GM10266 (cell line): ENCODE data around the gene MAGI2.

ENCODE experiments used
- DNase-seq: peaks from one replicate; pipeline ENCODE4 v3.0.0; 2012; ENCODE audit errors: extremely low spot score
- TF ChIP-seq, protein P1 (sequence below): IDR thresholded peaks from 2 replicates; pipeline ENCODE4 v1.5.1; 2012; ENCODE audit warnings: mild to moderate bottlenecking, low read depth; ENCODE audit not compliant: control insufficient read depth, insufficient read depth; ENCODE audit errors: missing control alignments

The MAGI2 gene

DNA sequence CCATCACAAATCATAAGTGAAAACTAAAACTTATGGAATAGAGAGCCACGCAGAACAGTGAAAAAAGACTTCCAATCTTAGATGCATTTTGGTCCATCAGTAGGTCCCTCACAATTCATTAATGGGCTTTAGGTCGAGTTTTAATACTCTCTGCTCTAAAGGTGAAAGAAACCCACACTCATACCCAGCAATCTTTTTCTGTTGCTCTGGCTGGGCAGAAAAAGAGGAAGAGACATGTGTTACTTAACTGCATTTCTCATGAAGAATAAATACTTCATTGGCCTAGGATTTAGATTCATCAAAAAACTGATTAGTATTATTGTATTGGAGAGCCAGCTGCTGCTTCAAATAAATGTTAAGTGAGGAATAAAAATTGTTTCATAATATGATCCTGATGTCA lies 1009.2 kb downstream of the MAGI2 start:
- TF ChIP-seq, protein P1, sequence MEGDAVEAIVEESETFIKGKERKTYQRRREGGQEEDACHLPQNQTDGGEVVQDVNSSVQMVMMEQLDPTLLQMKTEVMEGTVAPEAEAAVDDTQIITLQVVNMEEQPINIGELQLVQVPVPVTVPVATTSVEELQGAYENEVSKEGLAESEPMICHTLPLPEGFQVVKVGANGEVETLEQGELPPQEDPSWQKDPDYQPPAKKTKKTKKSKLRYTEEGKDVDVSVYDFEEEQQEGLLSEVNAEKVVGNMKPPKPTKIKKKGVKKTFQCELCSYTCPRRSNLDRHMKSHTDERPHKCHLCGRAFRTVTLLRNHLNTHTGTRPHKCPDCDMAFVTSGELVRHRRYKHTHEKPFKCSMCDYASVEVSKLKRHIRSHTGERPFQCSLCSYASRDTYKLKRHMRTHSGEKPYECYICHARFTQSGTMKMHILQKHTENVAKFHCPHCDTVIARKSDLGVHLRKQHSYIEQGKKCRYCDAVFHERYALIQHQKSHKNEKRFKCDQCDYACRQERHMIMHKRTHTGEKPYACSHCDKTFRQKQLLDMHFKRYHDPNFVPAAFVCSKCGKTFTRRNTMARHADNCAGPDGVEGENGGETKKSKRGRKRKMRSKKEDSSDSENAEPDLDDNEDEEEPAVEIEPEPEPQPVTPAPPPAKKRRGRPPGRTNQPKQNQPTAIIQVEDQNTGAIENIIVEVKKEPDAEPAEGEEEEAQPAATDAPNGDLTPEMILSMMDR, result no peak
- no peak for DNase-seq

DNA sequence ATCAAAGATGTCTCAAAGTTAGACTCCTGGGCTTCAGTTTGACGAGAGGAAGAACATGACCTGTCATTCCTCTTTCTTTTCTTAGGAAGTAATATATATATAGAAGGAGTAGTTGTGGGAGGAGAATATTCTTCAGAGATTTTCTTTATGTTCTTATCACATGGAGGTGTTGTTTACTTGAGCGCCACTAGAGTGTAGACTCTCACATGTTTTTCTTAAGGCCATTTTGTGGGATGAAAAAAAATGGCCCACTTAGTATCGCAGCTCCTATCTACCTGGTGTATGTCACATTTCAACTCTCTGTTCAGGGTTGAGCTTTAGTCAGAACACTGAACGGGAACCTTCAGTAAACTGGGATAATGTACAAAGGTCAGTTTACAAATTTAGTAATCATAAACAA lies 1009.7 kb downstream of the MAGI2 start:
- no peak for DNase-seq
- TF ChIP-seq, protein P1, result no peak

DNA sequence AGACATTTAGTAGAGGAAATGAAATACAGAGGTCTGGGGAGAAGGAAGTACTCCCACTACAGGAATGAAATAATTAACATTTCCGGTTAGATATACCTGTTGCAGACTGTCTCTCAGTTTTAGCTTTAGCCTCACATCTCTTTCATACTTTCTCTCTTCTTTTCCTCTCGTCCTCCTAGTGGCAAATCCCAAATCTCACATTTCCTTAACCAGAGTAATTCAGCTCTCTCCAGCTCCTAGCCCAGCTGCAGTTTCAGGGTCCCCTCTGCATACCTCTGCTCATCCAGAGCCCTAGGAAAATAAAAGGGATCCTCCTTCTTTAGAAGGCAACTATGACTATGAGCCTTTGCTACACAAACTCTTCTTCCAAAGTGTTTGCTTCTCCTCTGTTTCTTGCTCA lies 1011.7 kb downstream of the MAGI2 start:
- TF ChIP-seq, protein P1, result no peak
- no peak for DNase-seq

DNA sequence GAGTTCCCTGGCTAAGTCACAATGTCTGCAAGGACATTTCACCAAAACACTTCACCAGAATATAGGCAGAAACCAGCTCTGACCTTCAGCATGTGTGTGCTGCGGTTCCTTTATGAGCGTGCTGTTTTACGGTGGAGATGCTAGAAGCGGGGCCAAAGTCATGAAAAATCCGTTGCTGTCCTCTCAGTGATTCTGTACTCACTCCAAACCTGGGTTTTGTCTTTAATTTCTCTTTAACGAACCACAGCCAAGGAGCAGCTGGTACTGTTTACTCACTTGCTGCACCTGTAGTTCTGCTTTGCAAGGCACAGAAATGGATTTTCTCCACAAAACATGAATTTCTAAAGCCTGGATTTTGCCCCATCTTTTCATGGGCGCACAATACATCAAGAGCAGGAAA lies 1015.0 kb downstream of the MAGI2 start:
- DNase-seq, result no peak
- TF ChIP-seq, protein P1, result no peak

DNA sequence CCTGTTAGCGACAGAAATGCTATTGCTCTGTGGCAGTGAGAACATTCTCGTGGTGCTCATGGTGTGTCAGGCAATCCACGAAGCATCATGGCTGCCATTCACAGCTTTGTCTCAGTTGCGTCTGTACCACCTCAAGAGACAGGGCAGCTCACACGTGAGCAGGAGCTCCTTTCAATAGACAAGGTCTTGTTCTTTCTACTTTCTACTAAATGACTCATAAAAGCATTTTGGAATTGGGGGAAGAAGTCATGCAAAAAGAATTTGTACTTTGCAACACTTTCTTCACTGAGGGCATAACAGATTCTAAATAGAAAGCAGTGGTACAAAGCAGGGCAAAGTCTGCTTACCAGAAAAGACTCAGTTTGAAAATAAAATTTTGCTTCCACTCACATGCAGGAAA lies 1016.3 kb downstream of the MAGI2 start:
- no peak for DNase-seq
- TF ChIP-seq, protein P1, result no peak

DNA sequence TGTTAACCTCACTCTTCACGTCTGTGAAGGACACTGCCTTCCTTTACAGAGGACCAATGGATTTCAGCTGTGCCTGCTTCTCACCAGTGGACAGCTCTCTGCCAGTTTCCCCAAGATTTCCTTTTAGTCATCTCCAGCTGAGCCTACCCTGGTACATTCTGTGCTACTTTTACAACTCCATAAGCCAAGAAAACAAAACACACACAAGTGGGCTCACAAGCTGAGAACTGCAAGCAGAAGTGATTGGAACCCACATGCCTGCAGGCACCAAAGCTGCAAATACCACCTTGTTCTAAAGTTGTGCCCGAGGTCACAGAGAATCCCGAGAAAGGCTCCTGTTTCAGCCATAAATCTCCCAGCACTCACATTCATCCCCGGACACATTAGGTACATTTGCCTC lies 1018.1 kb downstream of the MAGI2 start:
- no peak for DNase-seq
- TF ChIP-seq, protein P1, result no peak

DNA sequence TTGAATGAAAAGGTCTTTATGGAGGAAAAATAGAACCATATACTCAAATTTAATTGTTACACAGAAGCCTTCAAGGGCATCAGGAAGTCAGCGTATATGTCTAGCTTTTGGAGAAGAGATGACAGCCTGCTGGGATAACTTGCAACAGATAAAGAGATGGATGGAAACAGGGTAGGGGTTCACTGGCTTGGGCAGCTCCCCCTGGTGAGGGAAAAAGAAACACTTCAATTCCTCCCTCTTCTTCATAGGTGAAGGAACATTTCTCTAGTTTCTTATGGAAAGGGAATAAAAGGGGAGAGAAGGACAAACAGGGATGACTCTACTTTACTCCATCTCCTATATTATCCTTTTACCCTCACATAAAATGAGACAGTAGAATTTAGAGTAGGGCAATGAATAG lies 1019.2 kb downstream of the MAGI2 start:
- TF ChIP-seq, protein P1, result no peak
- DNase-seq, result no peak
